SK-N-SH (cell line): Measurements from ENCODE around the gene ABL2. TPM values are rescaled to one million over a fixed set of nuclear protein-coding genes. Genes with fewer than 3 reads are reported as not detected.

Experiments
- CTCF ChIA-PET: fragments of 300-600, 350-600 bp; formaldehyde crosslinking; extraction: SDS; loops from one replicate; lab custom pipeline; 2021; lab: Yijun Ruan, JAX
- POLR2A ChIA-PET: fragments of 350-600 bp; sonication (Branson Sonifier 250); formaldehyde crosslinking; extraction: SDS; loops from one replicate; lab custom pipeline; 2020; ENCODE audit warnings: antibody characterized with exemption, inconsistent platforms; lab: Yijun Ruan, JAX
- DNase-seq: peaks from one replicate; pipeline ENCODE4 v3.0.0; 2012
- H2AFZ ChIP-seq: fragments of 200-600 bp; sonication (generic); 2 replicates; pipeline ENCODE4 v1.8.1; 2016; ENCODE audit warnings: antibody characterized with exemption, mild to moderate bottlenecking, low read depth
- H3F3A ChIP-seq: fragments of 200-600 bp; sonication (generic); replicated peaks from 2 replicates; pipeline ENCODE3; 2016; ENCODE audit warnings: antibody characterized with exemption, mild to moderate bottlenecking; ENCODE audit not compliant: insufficient read depth
- H3K27ac ChIP-seq, 2 experiments: fragments of 200-500 bp in 1 of 2; fragments of 200-600 bp in 1 of 2; sonication (Bioruptor generic) in 1 of 2; sonication (generic), shearing (Covaris generic) in 1 of 2; 2 replicates each; pipeline versions ENCODE4 v1.5.1 to v1.6.1; 2014 to 2016; ENCODE audit warnings: low read depth in 2 of 2, inconsistent platforms in 1 of 2, low read length in 1 of 2, mild to moderate bottlenecking in 1 of 2, mixed read lengths in 1 of 2
- H3K27me3 ChIP-seq: fragments of 200-600 bp; sonication (generic), shearing (Covaris generic); 2 replicates; pipeline ENCODE4 v1.6.1; 2016; ENCODE audit warnings: mixed run types; ENCODE audit not compliant: insufficient read depth
- H3K36me3 ChIP-seq, 2 experiments: fragments of 200-500 bp in 1 of 2; fragments of 200-600 bp in 1 of 2; sonication (Bioruptor generic) in 1 of 2; sonication (generic) in 1 of 2; replicated peaks in 1 of 2; 2 replicates each; pipeline versions ENCODE3 to v1.5.1; 2014 to 2016; ENCODE audit warnings: low read length in 1 of 2, mild to moderate bottlenecking in 1 of 2; ENCODE audit not compliant: insufficient read depth in 2 of 2, control insufficient read depth in 1 of 2
- H3K4me1 ChIP-seq, 2 experiments: fragments of 200-500 bp in 1 of 2; fragments of 200-600 bp in 1 of 2; sonication (Bioruptor generic) in 1 of 2; sonication (generic), shearing (Covaris generic) in 1 of 2; 2 replicates each; pipeline versions ENCODE4 v1.5.1 to v1.6.1; 2014 to 2016; ENCODE audit warnings: low read depth in 1 of 2, low read length in 1 of 2, mixed run types in 1 of 2; ENCODE audit not compliant: insufficient read depth in 2 of 2, control insufficient read depth in 1 of 2
- H3K4me2 ChIP-seq: fragments of 200-600 bp; sonication (generic), shearing (Covaris generic); 2 replicates; pipeline ENCODE4 v1.6.1; 2017; ENCODE audit warnings: mixed run types
- H3K4me3 ChIP-seq, 2 experiments: fragments of 200-500 bp in 1 of 2; fragments of 200-600 bp in 1 of 2; sonication (Bioruptor generic) in 1 of 2; sonication (generic), shearing (Covaris generic) in 1 of 2; 2 replicates each; pipeline versions ENCODE4 v1.5.1 to v1.8.1; 2014 to 2016; ENCODE audit warnings: low read depth in 2 of 2, inconsistent platforms in 1 of 2, low read length in 1 of 2, mild to moderate bottlenecking in 1 of 2, mixed read lengths in 1 of 2, moderate library complexity in 1 of 2
- H3K79me2 ChIP-seq: fragments of 200-600 bp; sonication (generic); 2 replicates; pipeline ENCODE4 v1.8.1; 2017; ENCODE audit warnings: mild to moderate bottlenecking; ENCODE audit not compliant: insufficient read depth
- H3K9ac ChIP-seq: fragments of 200-600 bp; sonication (generic); 2 replicates; pipeline ENCODE4 v1.6.1; 2017; ENCODE audit warnings: mixed run types
- H3K9me2 ChIP-seq: fragments of 200-600 bp; sonication (generic); 2 replicates; pipeline ENCODE4 v1.6.1; 2017; ENCODE audit warnings: mixed run types
- H3K9me3 ChIP-seq: fragments of 200-600 bp; sonication (generic); 2 replicates; pipeline ENCODE4 v1.6.1; 2017; ENCODE audit warnings: mixed run types, mild to moderate bottlenecking, moderate library complexity
- H4K20me1 ChIP-seq: fragments of 200-600 bp; sonication (generic); 2 replicates; pipeline ENCODE4 v1.6.1; 2017; ENCODE audit warnings: mild to moderate bottlenecking, mixed run types; ENCODE audit not compliant: insufficient read depth
- ELF1 ChIP-seq: IDR thresholded peaks from 2 replicates; pipeline ENCODE4 v1.4.0; 2012
- EP300 ChIP-seq, 2 experiments: IDR thresholded peaks; 2 replicates each; pipeline versions ENCODE4 v1.4.0 to v1.6.1; 2012; ENCODE audit warnings: borderline replicate concordance in 1 of 2, low read depth in 1 of 2, low read length in 1 of 2
- EZH2phosphoT487 ChIP-seq: fragments of 200-600 bp; sonication (generic); IDR thresholded peaks from 2 replicates; pipeline ENCODE4 v1.6.1; 2017; ENCODE audit warnings: low read depth, mixed run types, mild to moderate bottlenecking, antibody characterized with exemption, moderate library complexity, borderline replicate concordance
- FOXM1 ChIP-seq: IDR thresholded peaks from 2 replicates; pipeline ENCODE4 v1.4.0; 2012; ENCODE audit warnings: low read depth, mild to moderate bottlenecking
- GATA2 ChIP-seq: sonication (generic); formaldehyde crosslinking; IDR thresholded peaks from 2 replicates; pipeline ENCODE4 v1.5.0; 2020; ENCODE audit warnings: mild to moderate bottlenecking, missing genetic modification reagents
- NRF1 ChIP-seq: IDR thresholded peaks from 2 replicates; pipeline ENCODE4 v1.6.1; 2012; ENCODE audit warnings: low read depth, mild to moderate bottlenecking, low read length
- POLR2AphosphoS5 ChIP-seq: IDR thresholded peaks from 2 replicates; pipeline ENCODE4 v1.6.1; 2012; ENCODE audit warnings: low read depth, low read length
- RAD21 ChIP-seq: IDR thresholded peaks from 2 replicates; pipeline ENCODE4 v1.6.1; 2012; ENCODE audit warnings: mild to moderate bottlenecking, low read length
- TAF1 ChIP-seq: IDR thresholded peaks from 2 replicates; pipeline ENCODE4 v1.6.1; 2012; ENCODE audit warnings: low read depth, mild to moderate bottlenecking, low read length, moderate library complexity, borderline replicate concordance
- YY1 ChIP-seq: IDR thresholded peaks from 2 replicates; pipeline ENCODE4 v1.4.0; 2012; ENCODE audit warnings: low read depth, mild to moderate bottlenecking
- WGBS: methylation state at CpG from one replicate; pipeline ENCODE4 v1.1.6; 2017; ENCODE audit warnings: low lambda C conversion rate; 5-methylcytosine and 5-hydroxymethylcytosine counted together
- polyA plus RNA-seq, 3 experiments: library from polyadenylated mRNA; depleted of rRNA; stranded (reverse); fragments of >200 nt; gene quantifications; 2 replicates each; pipeline ENCODE4 v1.2.3, GENCODE V29; 2012
- TF ChIP-seq, protein P1 (sequence below): IDR thresholded peaks from 2 replicates; pipeline ENCODE4 v1.4.0; 2012; ENCODE audit warnings: low read depth, borderline replicate concordance
- TF ChIP-seq, protein P2 (sequence below): fragments of 150-350 bp; IDR thresholded peaks from 2 replicates; pipeline ENCODE4 v1.6.1; 2017; ENCODE audit warnings: antibody characterized with exemption, low read length, low read depth, borderline replicate concordance
- TF ChIP-seq, protein P3 (sequence below): IDR thresholded peaks from 2 replicates; pipeline ENCODE4 v1.4.0; 2012; ENCODE audit warnings: low read depth

The ABL2 gene
- polyA plus RNA-seq, 1 of the 3 experiments (the other 2 are of a cell fraction), result 7.5 TPM

DNA sequence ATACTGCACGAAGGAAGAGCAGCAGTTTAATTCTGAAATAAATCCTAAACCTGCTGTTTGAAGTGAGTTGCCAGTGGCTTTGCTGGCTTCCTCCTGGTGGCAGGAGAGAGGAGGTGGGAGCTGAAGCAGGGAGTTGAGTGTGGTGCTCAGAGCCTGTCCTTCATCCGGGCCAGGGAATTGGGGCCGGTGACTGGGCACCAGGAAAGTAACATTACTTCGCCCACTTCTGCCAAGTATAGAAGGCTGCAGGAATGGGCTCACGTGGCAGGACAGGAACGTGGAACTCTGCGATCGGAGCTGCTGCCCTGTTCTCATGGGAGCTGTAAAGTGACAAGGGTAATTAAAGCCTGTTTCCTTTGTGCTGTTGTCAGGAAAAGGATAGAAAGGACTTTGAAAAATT lies 139.0 kb downstream of the ABL2 start:
- DNase-seq, result no peak
- no peak overlapping the region for H3K4me2 ChIP-seq
- no peaks in the 10 kb centered on the region for H4K20me1 ChIP-seq
- H3K4me3 ChIP-seq, result no peak overlapping the region
- ChIA-PET CTCF (interaction anchor here (1.3 to 1.7 kb wide), 2 partner anchors 278 to 280 kb away, joined by 3 to 8 read pairs; no protein-coding TSS in a partner anchor), POLR2A (no interaction called here)
- 93% methylated on average over 8 of the region's 8 CpGs for WGBS
- no peaks in the 10 kb centered on the region for H3K9me2 ChIP-seq
- H3K36me3 ChIP-seq, result peaks cover 16 to 70% of the 10 kb centered on the region in 2 experiments
- H3F3A ChIP-seq, result peaks cover 16% of the 10 kb centered on the region
- peaks cover 0 to 5% of the 10 kb centered on the region in 2 experiments; a peak in 1 of 4 replicates for H3K4me1 ChIP-seq
- no peak overlapping the region for H2AFZ ChIP-seq
- H3K9me3 ChIP-seq, result no peaks in the 10 kb centered on the region
- H3K27ac ChIP-seq, result no peak overlapping the region
- no peaks in the 10 kb centered on the region; the same call in 1 of the 2 replicates for H3K79me2 ChIP-seq
- no peak overlapping the region for H3K9ac ChIP-seq
- no peaks in the 10 kb centered on the region for H3K27me3 ChIP-seq
- TF ChIP-seq NRF1, result no peak
- TF ChIP-seq POLR2AphosphoS5, result no peak
- TF ChIP-seq YY1, result no peak
- TF ChIP-seq, protein P1, sequence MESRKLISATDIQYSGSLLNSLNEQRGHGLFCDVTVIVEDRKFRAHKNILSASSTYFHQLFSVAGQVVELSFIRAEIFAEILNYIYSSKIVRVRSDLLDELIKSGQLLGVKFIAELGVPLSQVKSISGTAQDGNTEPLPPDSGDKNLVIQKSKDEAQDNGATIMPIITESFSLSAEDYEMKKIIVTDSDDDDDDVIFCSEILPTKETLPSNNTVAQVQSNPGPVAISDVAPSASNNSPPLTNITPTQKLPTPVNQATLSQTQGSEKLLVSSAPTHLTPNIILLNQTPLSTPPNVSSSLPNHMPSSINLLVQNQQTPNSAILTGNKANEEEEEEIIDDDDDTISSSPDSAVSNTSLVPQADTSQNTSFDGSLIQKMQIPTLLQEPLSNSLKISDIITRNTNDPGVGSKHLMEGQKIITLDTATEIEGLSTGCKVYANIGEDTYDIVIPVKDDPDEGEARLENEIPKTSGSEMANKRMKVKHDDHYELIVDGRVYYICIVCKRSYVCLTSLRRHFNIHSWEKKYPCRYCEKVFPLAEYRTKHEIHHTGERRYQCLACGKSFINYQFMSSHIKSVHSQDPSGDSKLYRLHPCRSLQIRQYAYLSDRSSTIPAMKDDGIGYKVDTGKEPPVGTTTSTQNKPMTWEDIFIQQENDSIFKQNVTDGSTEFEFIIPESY, result no peak
- no peak for TF ChIP-seq ELF1
- TF ChIP-seq, protein P2, sequence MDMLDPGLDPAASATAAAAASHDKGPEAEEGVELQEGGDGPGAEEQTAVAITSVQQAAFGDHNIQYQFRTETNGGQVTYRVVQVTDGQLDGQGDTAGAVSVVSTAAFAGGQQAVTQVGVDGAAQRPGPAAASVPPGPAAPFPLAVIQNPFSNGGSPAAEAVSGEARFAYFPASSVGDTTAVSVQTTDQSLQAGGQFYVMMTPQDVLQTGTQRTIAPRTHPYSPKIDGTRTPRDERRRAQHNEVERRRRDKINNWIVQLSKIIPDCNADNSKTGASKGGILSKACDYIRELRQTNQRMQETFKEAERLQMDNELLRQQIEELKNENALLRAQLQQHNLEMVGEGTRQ, result no peak
- TF ChIP-seq EP300 (IDR thresholded peaks at IDR 0.05; ENCODE audit: borderline replicate concordance in 1 of 2, low read depth in 1 of 2, low read length in 1 of 2), result no peak
- no peak for TF ChIP-seq EZH2phosphoT487
- TF ChIP-seq GATA2 (CRISPR knock-in tag), result no peak

DNA sequence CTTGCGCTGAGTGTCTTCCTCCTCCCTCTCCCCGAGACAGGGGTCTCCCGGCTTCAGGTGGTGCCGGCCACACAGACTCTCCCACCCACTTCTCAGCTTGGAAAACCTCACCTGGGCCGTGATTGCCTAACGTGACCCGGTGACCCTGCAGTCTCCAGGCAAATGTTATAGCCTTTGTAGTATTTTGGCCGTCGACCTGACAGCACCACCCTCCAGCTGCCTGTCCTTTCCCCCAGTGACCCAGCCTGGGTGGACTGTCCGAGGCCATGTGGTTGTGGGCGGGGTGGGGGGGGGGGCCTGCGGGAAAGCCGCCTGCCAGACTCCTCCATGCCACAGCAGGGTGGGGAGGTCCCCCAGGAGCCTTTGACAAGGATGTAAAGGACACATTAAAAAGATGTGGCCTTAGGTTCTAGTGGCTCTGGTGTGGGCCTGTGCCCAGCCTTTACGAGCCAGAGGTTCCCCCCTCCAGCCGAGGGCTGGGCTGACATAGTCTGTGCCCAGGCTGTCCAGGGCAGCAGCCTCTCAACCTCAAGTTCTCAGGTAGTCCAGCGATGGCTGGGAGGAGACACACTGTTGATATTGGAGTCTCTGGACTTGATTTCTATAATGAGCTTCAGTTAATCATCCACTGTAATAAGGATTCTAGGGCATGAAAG lies 139.5 kb downstream of the ABL2 start:
- Histone ChIP-seq H3K4me3 (no peak overlapping the region), H3K27me3 (no peaks in the 10 kb centered on the region), H4K20me1 (no peaks in the 10 kb centered on the region), H3K9ac (no peak overlapping the region), H3K27ac (no peak overlapping the region), H3K79me2 (peaks cover 1% of the 10 kb centered on the region), H3K4me2 (no peak overlapping the region), H3K9me3 (no peaks in the 10 kb centered on the region), H3K4me1 (peaks cover 0 to 5% of the 10 kb centered on the region in 2 experiments; a peak in 1 of 4 replicates), H3K36me3 (peaks cover 16 to 66% of the 10 kb centered on the region in 2 experiments), H3K9me2 (no peaks in the 10 kb centered on the region), H2AFZ (no peak overlapping the region), H3F3A (peaks cover 16% of the 10 kb centered on the region)
- DNase-seq, result no peak
- TF ChIP-seq EZH2phosphoT487 (no peak), POLR2AphosphoS5 (no peak), RAD21 (no peak), GATA2 (CRISPR knock-in tag) (no peak), FOXM1 (no peak), TAF1 (no peak), NRF1 (no peak)
- TF ChIP-seq, protein P3, sequence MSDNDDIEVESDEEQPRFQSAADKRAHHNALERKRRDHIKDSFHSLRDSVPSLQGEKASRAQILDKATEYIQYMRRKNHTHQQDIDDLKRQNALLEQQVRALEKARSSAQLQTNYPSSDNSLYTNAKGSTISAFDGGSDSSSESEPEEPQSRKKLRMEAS, result no peak
- CTCF ChIA-PET, result interaction anchor here (1.3 to 1.7 kb wide), 2 partner anchors 279 to 281 kb away, joined by 3 to 8 read pairs; no protein-coding TSS in a partner anchor
- WGBS, result 97% methylated on average over 14 of the region's 16 CpGs
- POLR2A ChIA-PET, result no interaction called here
